Epithelial cell of esophagus (primary cell): Measurements from ENCODE around the gene SGPP2.

Source experiments
- DNase-seq: peaks from one replicate; pipeline ENCODE4 v3.0.0; 2010; ENCODE audit warnings: low read depth
- H3K4me3 ChIP-seq: 2 replicates; pipeline ENCODE4 v1.5.1; 2011; ENCODE audit warnings: mild to moderate bottlenecking, low read length, control low read depth
- CTCF ChIP-seq: IDR thresholded peaks from 2 replicates; pipeline ENCODE4 v1.5.1; 2011; ENCODE audit warnings: low read depth, mild to moderate bottlenecking, low read length, control low read depth, inconsistent platforms; ENCODE audit not compliant: insufficient read depth; ENCODE audit errors: missing control alignments

Gene SGPP2

GRCh38 chr2:222485367-222486211 is 61.2 kb downstream of the SGPP2 start:
- DNase-seq = no peak
- no peak overlapping the region for H3K4me3 ChIP-seq
- no peak for TF ChIP-seq CTCF

GRCh38 chr2:222490131-222490530 is 65.8 kb downstream of the SGPP2 start:
- TF ChIP-seq CTCF = no peak
- H3K4me3 ChIP-seq = no peak overlapping the region
- DNase-seq = no peak

- no peak for DNase-seq
- H3K4me3 ChIP-seq = no peak overlapping the region
- no peak for TF ChIP-seq CTCF
These were observed 68.3 kb downstream of the SGPP2 start for GRCh38 chr2:222492683-222493082.

GRCh38 chr2:222494104-222494739 is 69.9 kb downstream of the SGPP2 start:
- no peak for DNase-seq
- H3K4me3 ChIP-seq = no peak overlapping the region
- no peak for TF ChIP-seq CTCF

GRCh38 chr2:222495388-222495787 is 71.0 kb downstream of the SGPP2 start:
- H3K4me3 ChIP-seq = no peak overlapping the region
- no peak for DNase-seq
- no peak for TF ChIP-seq CTCF

GRCh38 chr2:222499226-222499625 is 74.9 kb downstream of the SGPP2 start:
- peak; percentile 49 for DNase-seq
- H3K4me3 ChIP-seq = no peak overlapping the region
- TF ChIP-seq CTCF = no peak

GRCh38 chr2:222504191-222504590 is 79.8 kb downstream of the SGPP2 start:
- no peak for DNase-seq
- no peak overlapping the region for H3K4me3 ChIP-seq
- no peak for TF ChIP-seq CTCF
